Middle frontal gyrus (tissue), 1 donor: ENCODE results near the gene NPBWR2.

Experiments
- DNase-seq: peaks from one replicate; pipeline ENCODE4 v3.0.0-alpha.2; 2015; ENCODE audit warnings: low spot score; ENCODE audit errors: extremely low spot score

NPBWR2 gene

GRCh38 chr20:64086801-64087200, 20.6 kb downstream of the NPBWR2 start:
- no peak for DNase-seq

- no peak for DNase-seq
These were observed 22.6 kb downstream of the NPBWR2 start for GRCh38 chr20:64084685-64085152.

- no peak for DNase-seq
These were observed 23.3 kb downstream of the NPBWR2 start, which contains the start of gene LKAAEAR1 for GRCh38 chr20:64083804-64084684. LKAAEAR1 (minus strand) TSS chr20:64084398; CDS start chr20:64084219, 179 bp downstream.

- no peak for DNase-seq
These were observed 24.0 kb downstream of the NPBWR2 start for GRCh38 chr20:64083378-64083803.

- no peak for DNase-seq
These were observed 24.5 kb downstream of the NPBWR2 start for GRCh38 chr20:64082820-64083377.

GRCh38 chr20:64082126-64082731, 25.1 kb downstream of the NPBWR2 start:
- DNase-seq: no peak

GRCh38 chr20:64081624-64081964, 25.8 kb downstream of the NPBWR2 start:
- no peak for DNase-seq

GRCh38 chr20:64080813-64081623, 26.3 kb downstream of the NPBWR2 start:
- no peak for DNase-seq

GRCh38 chr20:64080013-64080812, 27.2 kb downstream of the NPBWR2 start, which contains the start of gene OPRL1:
OPRL1 (plus strand) TSS chr20:64080082; CDS start chr20:64092721, 12,639 bp downstream.
- DNase-seq: no peak

- no peak for DNase-seq
These were observed 27.9 kb downstream of the NPBWR2 start, which contains the start of gene RGS19 for GRCh38 chr20:64079273-64080012. RGS19 (minus strand) TSS chr20:64079518; CDS start chr20:64076886, 2,632 bp downstream.

GRCh38 chr20:64078934-64079272, 28.5 kb downstream of the NPBWR2 start:
- no peak for DNase-seq

GRCh38 chr20:64077876-64078551, 29.4 kb downstream of the NPBWR2 start:
- no peak for DNase-seq

GRCh38 chr20:64077541-64077875, 29.9 kb downstream of the NPBWR2 start:
- no peak for DNase-seq

- DNase-seq: no peak
These were observed 30.3 kb downstream of the NPBWR2 start for GRCh38 chr20:64077094-64077493.

- DNase-seq: no peak
These were observed 31.0 kb downstream of the NPBWR2 start for GRCh38 chr20:64076061-64076997.

- no peak for DNase-seq
These were observed 31.8 kb downstream of the NPBWR2 start for GRCh38 chr20:64075556-64075955.

GRCh38 chr20:64074963-64075362, 32.4 kb downstream of the NPBWR2 start:
- DNase-seq: no peak

- DNase-seq: no peak
These were observed 33.1 kb downstream of the NPBWR2 start for GRCh38 chr20:64074184-64074789.
